Fibroblast of lung (primary cell): ENCODE data around the gene C11orf97. TPM values are rescaled to one million over a fixed set of nuclear protein-coding genes. Genes with fewer than 3 reads are reported as not detected.

ENCODE experiments used
- DNase-seq, 2 donors: peaks; one replicate each; pipeline versions ENCODE4 v3.0.0 to v3.0.0-alpha.2; 2010; ENCODE audit warnings: low read depth in 2 of 2
- H2AFZ ChIP-seq: 2 replicates; pipeline ENCODE4 v1.5.1; 2012; ENCODE audit warnings: low read length, control low read depth, inconsistent platforms
- H3K27ac ChIP-seq: 2 replicates; pipeline ENCODE4 v1.5.1; 2011; ENCODE audit warnings: low read length, control low read depth; ENCODE audit not compliant: insufficient read depth
- H3K27me3 ChIP-seq: 2 replicates; pipeline ENCODE4 v1.5.1; 2011; ENCODE audit warnings: mild to moderate bottlenecking, low read length; ENCODE audit not compliant: control insufficient read depth, insufficient read depth
- H3K36me3 ChIP-seq: 2 replicates; pipeline ENCODE4 v1.5.1; 2011; ENCODE audit warnings: low read length; ENCODE audit not compliant: control insufficient read depth, insufficient read depth
- H3K4me1 ChIP-seq: 2 replicates; pipeline ENCODE4 v1.5.1; 2011; ENCODE audit warnings: low read length; ENCODE audit not compliant: control insufficient read depth, insufficient read depth; ENCODE audit errors: extremely low read depth
- H3K4me2 ChIP-seq: 2 replicates; pipeline ENCODE4 v1.5.1; 2011; ENCODE audit warnings: low read length, control low read depth; ENCODE audit not compliant: insufficient read depth; ENCODE audit errors: extremely low read depth
- H3K4me3 ChIP-seq, 4 experiments: fragments of 200-600 bp in 1 of 4; sonication (generic) in 1 of 4; replicated peaks in 1 of 4; 2 replicates each; pipeline ENCODE4 v1.5.1; 2011 to 2016; ENCODE audit warnings: low read length in 4 of 4, low read depth in 3 of 4, mild to moderate bottlenecking in 3 of 4, control low read depth in 2 of 4, inconsistent platforms in 1 of 4, mixed read lengths in 1 of 4; ENCODE audit not compliant: insufficient read depth in 1 of 4; ENCODE audit errors: control extremely low read depth in 1 of 4
- H3K79me2 ChIP-seq: 2 replicates; pipeline ENCODE4 v1.5.1; 2012; ENCODE audit warnings: mild to moderate bottlenecking, low read length, inconsistent platforms; ENCODE audit not compliant: control insufficient read depth, insufficient read depth
- H3K9ac ChIP-seq: 2 replicates; pipeline ENCODE4 v1.5.1; 2011; ENCODE audit warnings: mild to moderate bottlenecking, low read length, control low read depth; ENCODE audit not compliant: insufficient read depth
- H3K9me3 ChIP-seq: 2 replicates; pipeline ENCODE4 v1.5.1; 2012; ENCODE audit warnings: low read depth, low read length; ENCODE audit not compliant: control insufficient read depth, insufficient read depth
- H4K20me1 ChIP-seq: 2 replicates; pipeline ENCODE4 v1.5.1; 2011; ENCODE audit warnings: low read length; ENCODE audit not compliant: control insufficient read depth, insufficient read depth; ENCODE audit errors: extremely low read depth
- CTCF ChIP-seq, 2 donors: IDR thresholded peaks in 1 of 2; conservative IDR thresholded peaks in 1 of 2; 1 replicate in 1 of 2; 2 replicates in 1 of 2; pipeline ENCODE4 v1.5.1; 2011 to 2012; ENCODE audit warnings: low read length in 2 of 2, control low read depth in 1 of 2, inconsistent platforms in 1 of 2, low read depth in 1 of 2, mild to moderate bottlenecking in 1 of 2
- EZH2 ChIP-seq: IDR thresholded peaks from 2 replicates; pipeline ENCODE4 v1.5.1; 2012; ENCODE audit warnings: low read length, control low read depth, mild to moderate bottlenecking; ENCODE audit errors: missing control alignments
- polyA minus RNA-seq: library from RNA; depleted of rRNA, polyadenylated mRNA; stranded (reverse); fragments of >200 nt; gene quantifications from 2 replicates; pipeline ENCODE4 v1.2.3, GENCODE V29; 2011; ENCODE audit warnings: low replicate concordance
- polyA plus RNA-seq, 2 donors: library from polyadenylated mRNA; depleted of rRNA in 1 of 2; stranded (reverse) in 1 of 2; unstranded in 1 of 2; fragments of >200 nt; gene quantifications; 2 replicates each; pipeline ENCODE4 v1.2.1, GENCODE V29; 2011 to 2012; ENCODE audit warnings: missing spikeins in 1 of 2
- total RNA-seq: library from RNA; depleted of rRNA; stranded (reverse); fragments of >200 nt; gene quantifications from 2 replicates; pipeline ENCODE4 v1.2.1, GENCODE V29; 2014

C11orf97 gene
- total RNA-seq (not detected in 2 replicates), polyA plus RNA-seq (not detected in 2 replicates), polyA minus RNA-seq (not detected in 2 replicates)
- polyA plus RNA-seq (2012): not detected in 2 replicates

GRCh38 chr11:94511932-94512781, at the start of gene C11orf97:
Gene C11orf97, plus strand, starts transcription at chr11:94512461. Its CDS starts 68 bp downstream, at chr11:94512529.
- Histone ChIP-seq H3K4me3 (peak within 1 kb of the TSS; percentile 56 to 68 (median 62)), H3K27me3 (peaks cover 3% of the 10 kb centered on the region), H3K27ac (no peak within 1 kb of the TSS), H3K9ac (peak within 1 kb of the TSS; percentile 38), H4K20me1 (no peaks in the 10 kb centered on the region), H3K4me2 (peak within 1 kb of the TSS; percentile 98), H3K4me1 (no peaks in the 10 kb centered on the region), H3K9me3 (no peaks in the 10 kb centered on the region), H3K36me3 (no peaks in the 10 kb centered on the region), H3K79me2 (no peaks in the 10 kb centered on the region), H2AFZ (peak within 1 kb of the TSS; percentile 83)
- DNase-seq: peak; percentile 42 to 54
- TF ChIP-seq EZH2: no peak
- TF ChIP-seq CTCF (conservative IDR thresholded peaks at IDR 0.05 in 1 of 2, IDR thresholded peaks at IDR 0.05 in 1 of 2; ENCODE audit: low read depth in 1 of 2, low read length in 2 of 2): no peak

- H3K9ac ChIP-seq: no peak overlapping the region
- H3K4me2 ChIP-seq: no peak overlapping the region
- H3K27me3 ChIP-seq: no peaks in the 10 kb centered on the region
- DNase-seq: no peak
- no peak overlapping the region for H3K4me3 ChIP-seq
- no peaks in the 10 kb centered on the region for H4K20me1 ChIP-seq
- H3K79me2 ChIP-seq: no peaks in the 10 kb centered on the region
- H3K36me3 ChIP-seq: no peaks in the 10 kb centered on the region
- H3K27ac ChIP-seq: no peak overlapping the region
- no peaks in the 10 kb centered on the region for H3K4me1 ChIP-seq
- TF ChIP-seq EZH2 (no peak), CTCF (conservative IDR thresholded peaks at IDR 0.05 in 1 of 2, IDR thresholded peaks at IDR 0.05 in 1 of 2; ENCODE audit: low read depth in 1 of 2, low read length in 2 of 2) (no peak)
- H3K9me3 ChIP-seq: no peaks in the 10 kb centered on the region
- H2AFZ ChIP-seq: no peak overlapping the region
These were observed 42.8 kb upstream of the C11orf97 start for GRCh38 chr11:94469416-94469815.

- Histone ChIP-seq H4K20me1 (no peaks in the 10 kb centered on the region), H3K4me1 (no peaks in the 10 kb centered on the region), H3K36me3 (no peaks in the 10 kb centered on the region), H3K9me3 (no peaks in the 10 kb centered on the region), H3K27ac (no peak overlapping the region), H3K9ac (peak overlapping the region; percentile 1), H3K4me2 (no peak overlapping the region), H2AFZ (no peak overlapping the region), H3K27me3 (no peaks in the 10 kb centered on the region), H3K4me3 (no peak overlapping the region), H3K79me2 (no peaks in the 10 kb centered on the region)
- DNase-seq: peak in 1 of 2 donors; percentile 87
- TF ChIP-seq CTCF (conservative IDR thresholded peaks at IDR 0.05 in 1 of 2, IDR thresholded peaks at IDR 0.05 in 1 of 2; ENCODE audit: low read depth in 1 of 2, low read length in 2 of 2) (no peak), EZH2 (no peak)
These were observed 39.1 kb upstream of the C11orf97 start for GRCh38 chr11:94472916-94473799.
